GM21381 (cell line): ENCODE data around the gene FGF21.
A peak's percentile ranks its signal among the peaks of the same experiment; 100 is the strongest.
"Not testable (repeated sequence)": the region's sequence is repeated elsewhere in the genome, so short reads cannot be mapped to it uniquely, and the experiment has no call there.

Experiments
- ATAC-seq: cut with Tn5 transposase; IDR thresholded peaks from one replicate; pipeline ENCODE4 v1.9.1; 2021; ENCODE audit warnings: mild to moderate bottlenecking, moderate library complexity; ENCODE audit not compliant: unreplicated experiment

The FGF21 gene, protein sequence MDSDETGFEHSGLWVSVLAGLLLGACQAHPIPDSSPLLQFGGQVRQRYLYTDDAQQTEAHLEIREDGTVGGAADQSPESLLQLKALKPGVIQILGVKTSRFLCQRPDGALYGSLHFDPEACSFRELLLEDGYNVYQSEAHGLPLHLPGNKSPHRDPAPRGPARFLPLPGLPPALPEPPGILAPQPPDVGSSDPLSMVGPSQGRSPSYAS

DNA sequence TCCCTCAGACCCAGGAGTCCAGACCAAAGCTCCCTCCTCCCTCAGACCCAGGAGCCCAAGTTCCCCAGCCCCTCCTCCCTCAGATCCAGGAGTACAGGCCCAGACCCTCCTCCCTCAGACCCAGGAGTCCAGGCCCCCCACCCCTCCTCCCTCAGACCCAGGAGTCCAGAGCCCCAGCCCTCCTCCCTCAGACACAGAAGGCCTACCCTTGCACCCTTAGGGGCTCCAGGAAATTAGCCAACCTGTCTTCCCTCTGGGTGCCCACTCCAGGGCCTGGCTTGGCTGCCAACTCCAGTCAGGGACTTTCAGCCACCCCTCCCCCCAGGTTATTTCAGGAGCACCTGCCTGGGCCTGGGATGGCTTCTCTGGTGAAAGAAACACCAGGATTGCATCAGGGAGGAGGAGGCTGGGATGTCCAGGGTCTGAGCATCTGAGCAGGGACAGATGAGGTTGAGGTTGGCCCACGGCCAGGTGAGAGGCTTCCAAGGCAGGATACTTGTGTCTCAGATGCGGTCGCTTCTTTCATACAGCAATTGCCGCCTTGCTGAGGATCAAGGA, at the start of gene FGF21:
TSS of gene FGF21 (plus strand) at position 441 of the 558 bp plus-strand sequence. CDS start 713 bp downstream, outside the sequence.
- ATAC-seq, result no peak

DNA sequence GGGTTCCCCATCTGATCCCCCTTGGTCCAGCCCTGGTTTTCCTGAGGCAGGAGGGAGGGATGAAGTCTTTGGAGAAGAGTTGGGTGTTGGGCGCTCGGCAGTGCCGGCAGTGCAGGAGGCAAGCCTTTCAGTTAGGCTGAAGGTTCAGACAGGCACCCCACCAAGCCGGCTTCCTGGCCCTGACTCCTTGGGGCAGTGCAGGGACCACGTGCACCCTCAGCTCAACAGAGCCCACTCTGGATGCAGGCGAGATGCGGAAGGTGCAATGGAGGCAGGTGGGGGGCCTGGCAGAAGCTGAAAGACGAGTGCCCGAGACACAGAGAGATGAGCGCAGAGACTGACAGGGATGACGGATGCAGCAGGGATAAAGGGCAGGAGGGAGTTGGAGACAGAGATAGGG, 46.9 kb upstream of the FGF21 start:
- no peak for ATAC-seq

DNA sequence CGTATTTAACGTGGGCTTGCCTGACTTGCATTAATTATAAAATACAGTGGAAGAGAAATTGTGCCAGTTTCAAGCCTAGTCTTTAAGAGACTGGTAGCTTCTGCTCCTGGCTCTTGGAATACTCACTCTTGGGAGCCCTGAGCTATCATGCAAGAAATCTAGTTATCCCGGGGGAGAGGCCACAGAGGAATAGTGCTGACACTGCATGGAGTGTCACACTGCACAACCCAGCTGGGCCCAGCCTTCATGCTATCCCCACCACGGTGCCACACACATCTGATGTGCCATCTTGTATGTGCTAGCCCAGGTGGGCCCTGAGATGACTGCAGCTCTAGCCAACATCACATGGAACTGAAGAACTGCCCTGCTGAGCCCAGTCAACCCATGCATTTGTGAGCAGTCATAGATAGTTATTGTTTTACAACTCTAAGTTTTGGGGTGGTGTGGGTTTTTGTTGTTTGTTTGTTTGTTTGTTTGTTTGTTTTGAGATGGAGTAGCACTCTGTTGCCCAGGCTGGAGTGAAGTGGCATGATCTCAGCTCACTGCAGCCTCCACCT, 44.1 kb upstream of the FGF21 start:
- ATAC-seq, result no peak

DNA sequence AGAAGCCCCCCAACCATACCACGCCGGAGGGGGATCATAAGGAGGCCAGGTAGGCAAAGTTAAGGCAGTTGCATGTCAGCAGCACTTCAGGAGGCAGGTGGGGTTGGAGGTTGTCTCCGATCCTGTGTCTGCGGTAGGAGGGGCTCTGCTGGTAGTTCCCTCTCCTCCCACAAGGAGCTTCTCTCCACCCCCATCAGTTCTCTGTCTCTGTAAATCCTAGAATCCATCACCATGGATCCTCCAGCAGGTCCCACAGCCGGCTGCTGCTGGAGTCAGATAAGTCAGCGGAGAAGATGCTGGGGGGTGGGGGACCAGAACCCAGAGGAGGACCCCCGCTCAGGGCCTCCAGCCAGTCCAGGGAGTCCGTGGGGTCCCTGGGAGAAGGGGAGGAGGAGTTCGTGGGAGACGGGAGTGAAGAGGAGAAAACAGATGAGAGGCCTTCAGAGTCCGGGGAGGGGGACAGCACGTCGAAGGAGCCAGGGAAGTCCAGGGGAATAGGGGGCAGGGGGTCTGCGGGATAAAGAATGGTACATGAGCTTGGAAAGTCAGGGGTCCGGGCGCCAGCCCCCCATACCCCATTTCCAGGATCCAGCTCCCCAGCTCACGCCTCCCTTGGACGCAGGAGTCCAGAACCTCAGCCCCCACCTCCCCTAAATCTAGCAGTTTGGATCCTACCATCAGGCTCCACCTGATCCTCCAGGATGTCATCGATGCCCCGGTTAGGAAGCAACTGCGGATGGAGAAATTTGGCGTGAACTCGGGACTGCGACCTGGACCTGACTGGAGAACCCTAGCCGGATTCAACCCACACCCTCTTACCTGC, 42.1 kb upstream of the FGF21 start:
- no peak for ATAC-seq

DNA sequence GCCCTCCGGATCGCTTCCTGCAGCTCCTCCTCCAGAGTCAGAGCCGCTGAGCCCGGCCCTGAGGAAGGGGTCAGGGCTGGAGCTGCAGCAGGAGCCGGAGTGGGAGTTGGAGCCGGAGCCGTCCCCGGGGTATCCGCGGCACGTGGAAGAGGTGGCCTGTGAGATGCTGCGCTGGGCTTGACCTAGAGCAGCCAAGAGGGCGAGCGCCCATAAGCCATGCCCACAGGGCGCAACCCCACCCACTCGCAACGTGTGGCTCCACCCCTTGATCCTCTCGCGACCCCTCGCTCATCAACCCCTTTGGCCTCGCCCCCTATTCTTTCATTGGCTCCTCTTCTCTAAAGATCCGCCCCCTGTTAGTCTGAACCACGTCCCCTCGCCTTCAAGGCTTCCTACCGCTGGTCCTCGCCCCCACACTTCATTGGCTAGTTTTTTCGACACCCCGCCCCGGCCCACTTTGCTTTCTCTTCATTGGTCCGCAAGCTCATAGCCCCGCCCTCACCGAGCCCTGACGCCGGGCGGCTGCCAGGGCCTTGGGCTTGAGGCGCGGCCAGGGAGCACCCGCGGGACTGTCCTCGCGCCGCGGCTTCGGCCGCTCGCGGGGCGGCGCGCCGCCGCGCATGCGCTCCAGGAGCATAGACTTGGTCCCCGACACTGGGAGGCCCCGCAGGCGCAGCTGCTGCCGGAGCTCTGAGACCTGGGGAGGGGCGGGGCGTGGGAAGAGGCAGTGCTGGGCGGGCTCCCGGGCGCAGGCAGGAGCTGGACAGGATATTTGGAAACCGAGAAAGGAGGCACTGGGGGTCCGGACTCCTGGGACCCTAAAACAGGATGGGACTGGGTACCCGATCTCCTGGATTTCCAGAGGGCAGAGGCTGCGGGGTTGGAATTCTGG, 41.2 kb upstream of the FGF21 start:
- peak; percentile 91 for ATAC-seq

DNA sequence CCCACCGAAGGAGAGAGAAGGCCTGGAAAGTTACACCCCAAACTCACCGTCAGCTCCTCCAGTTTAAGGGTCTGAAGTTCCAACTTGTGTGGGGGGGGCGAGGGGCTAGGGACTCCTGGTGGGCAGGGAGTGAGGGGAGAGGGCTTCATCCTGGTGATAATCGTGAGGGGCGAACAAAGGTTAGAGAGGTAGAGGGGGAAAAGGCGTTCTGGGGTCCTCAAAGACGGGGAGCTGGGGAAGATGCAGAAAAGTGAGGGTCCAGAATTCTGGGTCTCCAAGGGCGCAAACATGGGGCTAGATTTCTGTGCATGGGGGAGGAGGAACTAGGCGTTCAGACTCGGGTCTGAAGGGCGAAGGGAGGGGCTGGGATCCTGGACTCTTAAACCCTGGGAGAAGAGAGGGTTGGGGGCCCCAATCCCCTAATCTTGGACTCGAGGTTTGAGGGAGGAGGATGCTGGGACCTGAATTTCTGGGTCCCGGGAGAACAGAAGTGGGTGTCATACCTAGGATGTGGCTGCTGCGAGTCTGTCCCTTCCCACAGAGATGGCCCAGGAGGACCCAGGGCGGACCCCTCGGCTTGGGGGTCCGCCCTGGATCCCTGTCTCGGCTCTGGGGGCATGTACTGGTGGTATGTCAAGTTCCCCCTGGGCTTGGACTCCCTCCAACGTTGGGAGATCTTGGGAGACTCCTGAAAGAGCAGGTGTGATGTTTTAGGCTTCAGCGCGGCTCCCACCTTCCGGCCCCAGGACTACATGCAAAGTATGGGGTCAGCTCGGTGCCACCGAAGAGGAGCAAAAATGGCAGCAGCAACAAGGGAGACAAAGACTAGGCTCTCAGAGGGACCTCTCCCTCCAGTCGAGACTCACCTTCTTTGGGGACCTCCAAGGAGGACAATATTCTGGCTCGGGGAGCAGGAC, 40.3 kb upstream of the FGF21 start:
- ATAC-seq, result no peak

DNA sequence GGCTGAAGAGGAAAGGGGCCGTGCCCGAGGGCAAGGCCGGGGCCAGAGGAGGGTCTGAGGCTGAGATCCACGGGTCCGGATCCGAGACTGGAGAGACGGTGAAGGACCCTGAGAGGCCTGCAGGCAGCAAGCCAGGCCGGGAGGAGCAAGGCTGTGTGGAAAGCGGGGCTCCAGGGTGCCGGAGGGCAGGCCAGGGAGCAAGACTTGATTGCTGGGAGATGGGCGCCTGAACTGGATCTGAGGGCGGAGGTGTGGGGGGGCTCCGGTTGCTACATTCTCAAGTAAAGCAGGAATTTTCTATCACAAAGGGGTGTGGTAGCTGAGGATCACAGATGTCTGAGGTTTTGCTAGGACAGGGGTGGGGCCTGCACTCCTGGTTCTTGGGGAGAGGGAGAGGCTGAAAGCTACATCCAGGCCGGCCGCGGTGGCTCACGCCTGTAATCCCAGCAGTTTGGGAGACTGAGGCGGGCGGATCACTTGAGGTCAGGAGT, 39.6 kb upstream of the FGF21 start:
- ATAC-seq, result no peak

DNA sequence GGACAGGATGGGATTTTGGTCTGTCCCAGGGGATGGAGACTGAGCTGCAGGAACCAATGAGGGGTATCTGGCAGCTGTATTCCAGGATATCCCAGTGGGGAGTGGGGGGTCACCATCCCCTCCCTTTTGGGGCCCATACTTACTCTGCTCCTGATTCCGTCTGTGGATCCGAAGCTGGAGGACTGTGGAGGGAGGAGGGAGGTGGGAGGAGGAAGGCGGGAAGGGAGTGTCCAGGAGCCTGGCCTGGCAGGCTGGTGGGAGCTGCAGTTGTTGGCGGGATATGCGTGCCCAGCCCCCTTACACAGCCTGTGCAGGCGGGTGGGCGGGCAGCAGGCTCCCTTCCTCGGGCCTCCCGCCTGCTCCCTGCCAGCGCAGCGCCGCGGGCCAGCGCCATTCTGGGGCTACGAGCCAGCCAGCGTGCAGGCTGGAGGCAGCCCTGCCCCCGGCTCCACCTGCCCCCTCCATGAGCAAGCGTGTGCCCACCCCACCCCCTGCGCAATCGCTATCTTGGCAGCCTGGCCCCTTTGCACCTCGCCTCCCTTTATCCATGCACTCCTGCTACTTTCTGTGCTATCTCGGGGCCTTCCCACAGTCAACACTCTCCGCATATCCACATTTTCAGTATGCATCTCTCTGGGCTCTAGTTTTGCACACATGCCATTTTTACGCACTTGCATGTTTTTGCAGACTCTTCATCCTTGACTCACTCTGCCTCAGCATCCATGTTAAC, 38.6 kb upstream of the FGF21 start:
- no peak for ATAC-seq

DNA sequence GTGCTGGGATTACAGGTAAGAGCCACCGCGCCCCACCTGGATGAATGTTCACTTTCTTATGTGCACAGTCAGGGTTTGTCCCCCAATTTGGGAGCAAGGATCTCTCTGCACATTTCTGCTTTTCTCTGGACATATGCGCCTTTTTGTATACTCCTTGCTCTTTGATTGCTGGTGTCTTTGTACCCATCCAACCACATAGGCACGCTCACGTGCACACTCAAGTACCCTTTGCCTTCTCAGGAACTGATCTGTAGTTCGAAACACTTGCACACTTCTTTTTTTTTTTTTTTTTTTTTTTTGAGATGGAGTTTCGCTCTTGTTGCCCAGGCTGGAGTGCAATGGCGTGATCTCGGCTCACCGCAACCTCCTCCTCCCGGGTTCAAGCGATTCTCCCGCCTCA, 37.2 kb upstream of the FGF21 start:
- not testable (repeated sequence) for ATAC-seq

DNA sequence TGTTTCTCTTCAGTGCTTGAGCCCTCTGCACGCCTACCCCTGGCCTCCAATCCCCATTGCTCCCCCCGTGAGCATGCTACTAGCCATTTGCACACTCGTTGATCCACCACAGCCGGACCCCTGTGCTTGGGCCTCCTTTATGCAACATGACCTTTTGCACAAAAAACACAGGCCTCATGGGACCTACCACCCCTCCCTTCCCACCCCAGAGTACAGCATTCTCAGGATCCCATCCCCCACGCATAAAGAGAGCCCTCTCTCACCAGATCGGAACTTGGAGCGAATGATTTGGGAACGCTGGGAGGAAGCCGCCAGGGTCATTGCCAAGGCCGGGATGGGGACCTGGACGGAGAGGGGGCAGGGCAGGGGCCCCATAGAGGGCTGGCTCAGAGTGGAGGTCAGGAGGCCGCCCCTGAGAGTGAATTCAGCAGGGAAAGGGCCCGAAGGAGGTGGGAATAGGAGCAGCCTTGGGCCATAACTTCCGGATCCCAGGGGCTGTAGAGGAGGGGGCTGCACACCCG, 36.6 kb upstream of the FGF21 start:
- ATAC-seq, result no peak

DNA sequence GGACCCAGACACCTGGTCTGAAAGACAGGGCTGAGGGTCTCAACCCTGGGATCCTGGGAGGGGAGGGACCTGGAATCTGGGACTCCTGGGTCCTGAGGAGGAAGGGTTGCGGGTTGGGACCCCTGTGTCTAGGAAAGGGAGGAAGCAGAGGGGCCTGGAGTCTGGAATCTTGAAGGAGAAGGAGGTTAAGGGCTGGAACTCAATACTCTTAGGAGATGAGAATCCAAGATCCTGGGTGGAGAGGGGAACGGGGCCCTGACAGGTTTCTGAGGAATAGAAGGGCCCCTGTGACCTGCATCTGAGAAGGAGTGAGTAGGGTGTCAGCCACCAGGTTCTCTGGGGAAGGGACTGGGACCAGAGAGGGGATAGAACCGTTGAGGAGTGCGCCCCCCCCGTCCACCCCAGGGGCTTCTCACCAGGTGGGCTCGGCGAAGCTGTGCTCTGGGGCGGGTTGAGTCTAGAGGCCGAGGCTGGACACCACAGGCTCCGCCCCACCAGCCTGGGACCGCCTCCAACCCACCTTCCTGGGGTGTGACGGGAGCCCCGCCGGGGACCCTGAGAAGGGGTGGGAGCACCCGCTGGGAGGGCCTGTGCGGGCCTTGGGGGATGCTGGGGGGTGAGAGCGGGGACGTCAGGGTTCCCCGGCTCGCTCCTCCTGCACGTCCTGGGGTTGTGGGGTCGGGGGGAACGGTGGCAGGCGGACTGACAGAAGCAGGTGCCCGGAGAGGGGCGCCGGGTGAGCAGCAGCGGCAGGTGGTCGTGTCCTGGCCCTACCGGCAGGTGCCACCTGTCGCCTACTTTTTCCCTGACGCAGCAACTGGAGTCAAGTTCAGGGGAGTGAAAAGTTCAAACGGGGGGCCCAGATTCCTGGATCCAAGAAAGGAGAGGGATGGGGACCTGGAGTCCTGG, 35.8 kb upstream of the FGF21 start, which contains the start of gene MAMSTR:
TSS of gene MAMSTR (minus strand) at position 463 of the 909 bp plus-strand sequence. CDS start 694 bp downstream, outside the sequence.
- ATAC-seq, result no peak

DNA sequence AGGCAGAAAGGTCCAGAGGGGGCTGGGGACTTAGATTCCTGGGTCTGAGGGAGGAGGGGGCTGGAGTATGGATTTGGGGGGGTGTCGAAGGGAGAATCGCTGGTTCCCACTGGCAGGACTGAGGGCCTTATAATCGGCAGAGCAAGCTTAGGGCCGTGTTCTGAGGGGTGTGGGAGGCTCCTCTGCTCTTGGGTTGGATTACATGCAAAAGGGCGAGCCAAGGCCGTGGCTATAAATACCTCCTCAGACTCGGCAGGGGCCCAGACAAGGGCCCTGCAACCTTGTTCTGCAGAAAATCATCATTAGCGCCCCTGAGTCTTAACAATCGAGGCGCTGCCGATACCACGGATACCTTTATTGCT, 35.1 kb upstream of the FGF21 start:
- ATAC-seq, result no peak

DNA sequence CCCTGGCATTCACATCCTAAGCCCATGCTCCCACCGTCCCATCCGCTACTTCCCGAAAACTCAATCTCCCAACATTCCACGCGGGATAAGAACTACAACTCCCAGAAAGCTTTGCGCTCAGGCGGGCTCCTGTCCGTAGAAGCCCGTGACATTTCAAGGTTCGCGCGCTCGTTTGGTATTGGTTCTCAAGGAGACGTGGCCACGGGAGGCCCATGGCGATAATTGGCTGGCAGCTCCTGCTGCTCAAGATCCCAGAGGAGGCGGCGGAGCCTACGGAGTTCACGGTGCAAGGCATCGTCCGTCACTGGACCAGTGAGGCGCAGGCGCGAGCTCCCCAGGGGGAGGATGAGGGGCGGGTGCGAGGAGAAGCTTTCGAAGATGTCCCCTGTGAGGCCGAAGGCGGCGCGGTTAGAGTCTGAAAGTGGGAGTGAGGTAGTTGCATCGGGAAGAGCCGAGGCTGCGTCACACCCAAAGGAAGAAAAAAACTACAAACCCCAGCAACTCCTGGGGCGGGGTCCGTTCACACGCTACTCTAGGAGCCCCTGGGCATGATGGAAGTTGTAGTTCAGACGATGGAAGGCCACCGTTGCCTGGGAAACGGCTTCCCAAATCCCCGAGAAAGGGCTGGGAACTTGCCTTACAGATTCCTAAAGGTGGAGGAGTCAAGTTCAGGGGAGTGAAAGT, 34.6 kb upstream of the FGF21 start:
- ATAC-seq, result peak; percentile 84

DNA sequence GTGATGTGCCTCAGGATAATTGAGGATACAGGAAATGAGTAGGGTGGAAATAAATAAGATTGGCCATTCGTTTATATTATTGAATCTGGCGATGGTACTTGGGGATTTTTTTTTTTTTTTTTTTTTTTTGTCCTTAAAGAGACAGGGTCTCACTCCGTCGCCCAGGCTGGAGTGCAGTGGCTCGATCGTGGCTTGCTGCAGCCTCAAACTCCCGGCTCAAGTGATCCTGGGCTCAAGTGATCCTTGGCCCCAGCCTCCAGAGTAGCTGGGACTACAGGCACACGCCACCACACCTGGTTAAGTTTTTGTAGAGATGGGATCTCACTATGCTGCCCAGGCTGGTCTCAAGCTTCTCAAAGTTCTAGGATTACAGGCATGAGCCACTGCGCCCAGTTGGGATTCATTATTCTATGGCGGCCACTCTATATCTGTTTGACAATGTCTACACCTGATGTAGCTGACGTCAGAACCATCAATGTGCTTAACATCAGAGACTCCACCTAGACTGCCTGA, 33.1 kb upstream of the FGF21 start:
- ATAC-seq, result no peak

DNA sequence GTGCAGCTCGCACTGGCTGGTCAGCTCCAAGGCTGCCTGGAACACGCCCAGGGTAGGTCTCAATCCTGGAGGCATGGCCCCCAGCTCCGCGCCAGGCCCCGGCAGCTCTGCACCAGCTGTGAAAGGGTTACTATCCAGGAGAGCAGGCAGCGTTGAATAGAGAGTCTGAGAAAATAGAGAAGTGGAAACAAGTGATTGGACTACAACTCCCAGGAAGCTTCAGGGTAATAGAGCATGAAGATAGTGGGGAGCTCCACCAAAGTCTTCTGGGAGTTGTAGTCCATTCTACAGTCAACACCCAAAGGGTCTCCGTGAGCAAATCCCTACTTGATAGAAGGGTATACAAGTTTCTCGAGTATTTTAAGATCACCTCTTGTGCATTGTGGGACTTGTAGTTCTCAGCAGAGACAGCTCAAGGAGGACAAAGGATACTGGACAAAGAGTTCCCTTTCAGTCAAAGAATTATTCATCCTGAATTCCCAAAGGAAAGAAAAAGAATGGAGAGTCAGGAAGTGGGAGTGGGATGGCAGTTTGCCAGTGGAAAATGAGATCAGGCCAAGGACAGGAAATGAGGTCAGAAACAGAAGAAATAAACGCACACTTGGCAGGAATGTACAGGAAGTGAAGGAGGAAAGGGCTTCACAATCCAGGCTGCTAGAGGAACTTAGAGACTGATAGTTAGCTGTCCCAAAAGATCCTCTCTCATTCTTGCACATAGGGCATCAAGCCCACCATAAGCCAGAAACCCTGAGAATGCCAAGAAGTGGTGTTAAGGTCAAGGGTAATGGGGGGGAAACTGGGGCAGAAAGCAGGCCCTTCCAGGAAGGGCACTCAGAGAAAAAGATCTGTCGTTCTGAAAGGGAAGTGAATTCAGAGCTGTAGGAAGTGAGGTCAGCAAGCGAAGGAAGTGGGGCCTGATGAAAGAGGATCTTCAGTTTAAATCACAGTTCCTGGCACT, 30.2 kb upstream of the FGF21 start:
- no peak for ATAC-seq

DNA sequence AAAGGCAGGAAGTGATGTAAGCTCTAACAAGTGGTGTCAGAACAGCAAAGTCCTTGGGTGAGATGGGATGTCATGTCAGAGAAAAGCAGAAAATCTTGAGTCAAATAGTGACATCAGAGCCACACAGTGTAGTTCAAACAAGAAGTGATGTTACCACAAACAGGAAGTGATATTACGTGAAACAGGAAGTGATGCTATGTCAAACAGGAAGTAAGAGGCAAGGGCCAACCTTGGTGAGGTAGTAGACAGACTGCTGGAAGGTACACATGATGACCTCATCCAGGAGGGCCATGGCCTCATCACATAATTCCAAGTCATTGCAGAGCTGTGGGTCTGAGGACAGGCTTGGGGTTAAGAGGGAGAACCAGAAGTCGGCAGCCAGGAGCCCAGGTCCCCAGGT, 28.8 kb upstream of the FGF21 start:
- no peak for ATAC-seq
